IMR-90 (cell line): ENCODE results near the gene PHACTR2. TPM values are rescaled to one million over a fixed set of nuclear protein-coding genes. Genes with fewer than 3 reads are reported as not detected.

ENCODE experiments used
- ATAC-seq: fragments of 200-7000 bp; cut with Tn5 transposase; 2 replicates; pipeline ENCODE4 v1.9.1; 2020; ENCODE audit warnings: low read depth, mild to moderate bottlenecking, moderate library complexity
- BruUV-seq: library from RNA; stranded (reverse); fragments of 400-500 nt; replicated peaks from 2 replicates; lab custom pipeline; 2021; lab: Mats Ljungman, UMichigan
- CTCF ChIA-PET: fragments of 300-600 bp; formaldehyde crosslinking; extraction: SDS; loops from one replicate; lab custom pipeline; 2021; ENCODE audit warnings: antibody characterized with exemption; lab: Yijun Ruan, JAX
- POLR2A ChIA-PET: fragments of 300-600 bp; sonication (Branson Sonifier 250); formaldehyde crosslinking; loops from one replicate; lab custom pipeline; 2022; ENCODE audit warnings: antibody characterized with exemption; ENCODE audit not compliant: unreplicated experiment; lab: Charles Lee
- DNase-seq: peaks from one replicate; pipeline ENCODE4 v3.0.0; 2013
- H2AFZ ChIP-seq: replicated peaks from 2 replicates; pipeline ENCODE3; 2013; ENCODE audit warnings: low read length, mild to moderate bottlenecking; ENCODE audit not compliant: poor library complexity
- H2AK5ac ChIP-seq: 2 replicates; pipeline ENCODE4 v1.6.1; 2013; ENCODE audit warnings: low read depth, low read length, inconsistent platforms
- H2AK9ac ChIP-seq: replicated peaks from 2 replicates; pipeline ENCODE3; 2013; ENCODE audit warnings: mild to moderate bottlenecking, low read depth, low read length, moderate library complexity; ENCODE audit not compliant: poor library complexity
- H2BK120ac ChIP-seq: 2 replicates; pipeline ENCODE4 v1.6.1; 2013; ENCODE audit warnings: low read depth, low read length, inconsistent platforms
- H2BK15ac ChIP-seq: 3 replicates; pipeline ENCODE4 v1.6.1; 2013; ENCODE audit warnings: low read depth, low read length, inconsistent platforms
- H2BK20ac ChIP-seq: 2 replicates; pipeline ENCODE4 v1.6.1; 2013; ENCODE audit warnings: low read depth, mild to moderate bottlenecking, inconsistent platforms, low read length, moderate library complexity
- H2BK5ac ChIP-seq: 2 replicates; pipeline ENCODE4 v1.6.1; 2013; ENCODE audit warnings: mild to moderate bottlenecking, low read depth, low read length, inconsistent platforms; ENCODE audit not compliant: poor library complexity, severe bottlenecking
- H3K14ac ChIP-seq: replicated peaks from 2 replicates; pipeline ENCODE4 v1.6.1; 2013; ENCODE audit warnings: low read depth, low read length, inconsistent platforms
- H3K18ac ChIP-seq: 2 replicates; pipeline ENCODE4 v1.6.1; 2013; ENCODE audit warnings: low read depth, low read length, control low read depth
- H3K23ac ChIP-seq: 2 replicates; pipeline ENCODE4 v1.6.1; 2013; ENCODE audit warnings: low read depth, low read length, inconsistent platforms
- H3K27ac ChIP-seq: 2 replicates; pipeline ENCODE4 v1.5.1; 2013; ENCODE audit warnings: mild to moderate bottlenecking, control low read depth, low read length; ENCODE audit not compliant: insufficient read depth
- H3K27me3 ChIP-seq: 2 replicates; pipeline ENCODE4 v1.6.1; 2013; ENCODE audit warnings: low read length; ENCODE audit not compliant: control insufficient read depth, insufficient read depth
- H3K36me3 ChIP-seq: 2 replicates; pipeline ENCODE4 v1.6.1; 2013; ENCODE audit warnings: low read length, mixed read lengths; ENCODE audit not compliant: control insufficient read depth, insufficient read depth
- H3K4ac ChIP-seq: 2 replicates; pipeline ENCODE4 v1.6.1; 2013; ENCODE audit warnings: low read depth, low read length, inconsistent platforms
- H3K4me1 ChIP-seq: 2 replicates; pipeline ENCODE4 v1.6.1; 2013; ENCODE audit warnings: low read length, mixed read lengths; ENCODE audit not compliant: control insufficient read depth, insufficient read depth
- H3K4me2 ChIP-seq: 2 replicates; pipeline ENCODE4 v1.6.1; 2013; ENCODE audit warnings: low read depth, mild to moderate bottlenecking, control low read depth, low read length, moderate library complexity
- H3K4me3 ChIP-seq: 2 replicates; pipeline ENCODE4 v1.5.1; 2013; ENCODE audit warnings: low read depth, mild to moderate bottlenecking, control low read depth, low read length, moderate library complexity; ENCODE audit not compliant: insufficient read depth
- H3K56ac ChIP-seq: 2 replicates; pipeline ENCODE4 v1.6.1; 2013; ENCODE audit warnings: low read length, inconsistent platforms; ENCODE audit not compliant: insufficient read depth; ENCODE audit errors: extremely low read depth
- H3K79me1 ChIP-seq, 2 experiments: 2 replicates each; pipeline ENCODE4 v1.6.1; 2013; ENCODE audit warnings: low read length in 2 of 2, inconsistent platforms in 1 of 2, low read depth in 1 of 2
- H3K9ac ChIP-seq: 2 replicates; pipeline ENCODE4 v1.6.1; 2013; ENCODE audit warnings: low read depth, low read length, control low read depth
- H3K9me1 ChIP-seq: 2 replicates; pipeline ENCODE4 v1.6.1; 2013; ENCODE audit warnings: low read length, inconsistent platforms; ENCODE audit not compliant: insufficient read depth
- H3K9me3 ChIP-seq: 2 replicates; pipeline ENCODE4 v1.6.1; 2013; ENCODE audit warnings: low read length; ENCODE audit not compliant: control insufficient read depth, insufficient read depth
- H4K20me1 ChIP-seq: 2 replicates; pipeline ENCODE4 v1.6.1; 2013; ENCODE audit warnings: low read length, inconsistent platforms; ENCODE audit not compliant: insufficient read depth
- H4K5ac ChIP-seq: 2 replicates; pipeline ENCODE4 v1.6.1; 2013; ENCODE audit warnings: mild to moderate bottlenecking, low read depth, low read length, control low read depth
- H4K8ac ChIP-seq, 2 experiments: 2 replicates each; pipeline ENCODE4 v1.6.1; 2013; ENCODE audit warnings: low read depth in 2 of 2, low read length in 2 of 2, control low read depth in 1 of 2, inconsistent platforms in 1 of 2
- H4K91ac ChIP-seq: 2 replicates; pipeline ENCODE4 v1.6.1; 2013; ENCODE audit warnings: low read depth, low read length, inconsistent platforms; ENCODE audit not compliant: insufficient read depth
- BHLHE40 ChIP-seq: fragments of 150-350 bp; IDR thresholded peaks from 2 replicates; pipeline ENCODE4 v1.6.1; 2016; ENCODE audit warnings: mild to moderate bottlenecking, low read depth, low read length
- CEBPB ChIP-seq: IDR thresholded peaks from 2 replicates; pipeline ENCODE4 v1.6.1; 2012; ENCODE audit warnings: low read depth, low read length, improper control_type of control experiment
- CHD1 ChIP-seq: IDR thresholded peaks from 2 replicates; pipeline ENCODE4 v1.6.1; 2012; ENCODE audit warnings: low read depth, low read length, improper control_type of control experiment
- FOS ChIP-seq: fragments of 150-350 bp; IDR thresholded peaks from 2 replicates; pipeline ENCODE4 v1.6.1; 2016; ENCODE audit warnings: low read depth, low read length
- MAFK ChIP-seq: IDR thresholded peaks from 2 replicates; pipeline ENCODE4 v1.6.1; 2012; ENCODE audit warnings: low read depth, low read length, improper control_type of control experiment
- MAZ ChIP-seq: IDR thresholded peaks from 2 replicates; pipeline ENCODE4 v1.6.1; 2012; ENCODE audit warnings: low read depth, mild to moderate bottlenecking, low read length, improper control_type of control experiment, moderate library complexity, borderline replicate concordance
- MXI1 ChIP-seq: IDR thresholded peaks from 2 replicates; pipeline ENCODE4 v1.6.1; 2012; ENCODE audit warnings: low read depth, mild to moderate bottlenecking, low read length, moderate library complexity, borderline replicate concordance
- NFE2L2 ChIP-seq: fragments of 150-350 bp; IDR thresholded peaks from 2 replicates; pipeline ENCODE4 v1.6.1; 2016; ENCODE audit warnings: low read depth, mild to moderate bottlenecking, low read length
- POLR2A ChIP-seq: IDR thresholded peaks from 2 replicates; pipeline ENCODE4 v1.6.1; 2012; ENCODE audit warnings: mild to moderate bottlenecking, low read depth, low read length
- RAD21 ChIP-seq: IDR thresholded peaks from 2 replicates; pipeline ENCODE4 v1.6.1; 2012; ENCODE audit warnings: low read length, improper control_type of control experiment
- RCOR1 ChIP-seq: IDR thresholded peaks from 2 replicates; pipeline ENCODE4 v1.6.1; 2012; ENCODE audit warnings: mild to moderate bottlenecking, low read length, improper control_type of control experiment; ENCODE audit not compliant: insufficient replicate concordance
- RFX5 ChIP-seq: IDR thresholded peaks from 2 replicates; pipeline ENCODE4 v1.8.0; 2012; ENCODE audit warnings: low read depth, mild to moderate bottlenecking, low read length, moderate library complexity
- SMC3 ChIP-seq: fragments of 150-350 bp; IDR thresholded peaks from 2 replicates; pipeline ENCODE4 v1.6.1; 2016; ENCODE audit warnings: low read depth, mild to moderate bottlenecking, antibody characterized with exemption, low read length, moderate library complexity
- WGBS, 2 experiments: methylation state at CpG; one replicate each; pipeline versions ENCODE4 v1.1.5 to v1.1.7; 2013; ENCODE audit warnings: missing lambda C conversion rate in 2 of 2; ENCODE audit not compliant: insufficient read length in 1 of 2; ENCODE audit errors: extremely low coverage in 2 of 2; 5-methylcytosine and 5-hydroxymethylcytosine counted together
- dilution Hi-C: fragments of 300-500 bp; cut with HindIII; formaldehyde crosslinking; loops from one replicate; pipeline ENCODE4 v1.14.3; 2018; ENCODE audit warnings: low sequenced_read_pairs; ENCODE audit not compliant: unreplicated experiment
- in situ Hi-C: fragments of 300-500 bp; cut with MboI; formaldehyde crosslinking; loops from 3 replicates; pipeline ENCODE4 v1.14.3; 2019; ENCODE audit warnings: low sequenced_read_pairs, inconsistent platforms, mixed read lengths
- intact Hi-C: fragments of 100-400 bp; cut with micrococcal nuclease; formaldehyde crosslinking; loops from 2 replicates; pipeline ENCODE4 v1.10.0; 2022
- polyA plus RNA-seq, 3 experiments: library from polyadenylated mRNA; depleted of rRNA; stranded (reverse); fragments of >200 nt; gene quantifications; 2 replicates each; pipeline ENCODE4 v1.2.3, GENCODE V29; 2012; ENCODE audit warnings: low replicate concordance in 1 of 3
- total RNA-seq: library from RNA; depleted of rRNA; stranded (reverse); fragments of >200 nt; gene quantifications from 2 replicates; pipeline ENCODE4 v1.2.3, GENCODE V29; 2012
- TF ChIP-seq, protein P1 (sequence below): fragments of 150-350 bp; IDR thresholded peaks from 2 replicates; pipeline ENCODE4 v1.6.1; 2017; ENCODE audit warnings: mild to moderate bottlenecking, antibody characterized with exemption, low read length, low read depth
- TF ChIP-seq, protein P2 (sequence below): fragments of 150-350 bp; IDR thresholded peaks from 2 replicates; pipeline ENCODE4 v1.6.1; 2016; ENCODE audit warnings: low read depth, mild to moderate bottlenecking, low read length, moderate library complexity, borderline replicate concordance
- TF ChIP-seq, protein P3 (sequence below): conservative IDR thresholded peaks from 2 replicates; pipeline ENCODE4 v1.5.1; 2012; ENCODE audit warnings: mild to moderate bottlenecking, low read depth, low read length, improper control_type of control experiment

The PHACTR2 gene
- total and polyA plus RNA-seq, 2 of the 4 experiments (the other 2 are of a cell fraction), result 14.5 to 74.2 TPM

DNA sequence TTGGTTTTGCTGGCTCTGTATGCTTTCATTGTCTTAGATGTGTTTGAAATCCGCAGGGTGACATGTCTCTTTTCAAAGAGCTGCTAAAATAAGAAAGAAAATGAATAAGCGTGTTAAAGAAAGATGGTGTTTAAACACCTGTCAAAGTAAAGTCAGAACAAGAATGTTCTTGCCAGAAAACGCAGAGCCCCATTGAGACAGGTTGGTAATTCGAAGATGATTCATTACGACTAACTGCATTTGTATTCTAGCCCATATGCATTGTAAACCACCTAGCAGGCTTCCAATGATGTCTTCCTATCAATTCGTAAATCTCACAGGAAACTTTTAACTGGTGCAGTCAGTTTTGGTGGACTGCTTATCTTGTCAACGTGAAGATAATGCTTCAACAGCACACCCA is 16.8 kb downstream of the PHACTR2 start:
- Histone ChIP-seq H3K4ac (no peak overlapping the region), H3K23ac (no peak overlapping the region), H2AK9ac (no peak overlapping the region), H3K27ac (no peak overlapping the region), H2BK15ac (no peak overlapping the region), H2BK20ac (no peak overlapping the region), H3K9me3 (no peaks in the 10 kb centered on the region), H3K4me2 (no peak overlapping the region; the same call in 1 of the 2 replicates), H3K14ac (no peak overlapping the region), H3K79me1 (peaks cover 24 to 81% of the 10 kb centered on the region in 2 experiments), H3K4me1 (peaks cover 25% of the 10 kb centered on the region), H4K20me1 (peaks cover 8% of the 10 kb centered on the region; the same call in 1 of the 2 replicates), H3K9me1 (peaks cover 8% of the 10 kb centered on the region; the same call in 1 of the 2 replicates), H2AK5ac (no peak overlapping the region), H2BK120ac (no peak overlapping the region), H4K91ac (no peak overlapping the region), H3K18ac (no peak overlapping the region), H3K56ac (no peak overlapping the region), H4K5ac (no peak overlapping the region), H2BK5ac (no peak overlapping the region), H3K27me3 (no peaks in the 10 kb centered on the region), H3K36me3 (peaks cover 2% of the 10 kb centered on the region; the same call in 1 of the 2 replicates), H3K9ac (no peak overlapping the region), H4K8ac (no peak overlapping the region), H2AFZ (no peak overlapping the region), H3K4me3 (no peak overlapping the region)
- ATAC-seq (no peak), DNase-seq (peak; percentile 45)
- dilution Hi-C loops, result no loop called here
- intact Hi-C loops, result no loop called here
- in situ Hi-C loops, result no loop called here
- no TSS peak for BruUV-seq
- TF ChIP-seq RAD21 (no peak), SMC3 (no peak), FOS (no peak), NFE2L2 (no peak), RCOR1 (no peak), CHD1 (no peak), BHLHE40 (no peak), MXI1 (no peak), RFX5 (no peak), MAFK (no peak), POLR2A (no peak), MAZ (no peak), CEBPB (no peak)
- TF ChIP-seq, protein P1, sequence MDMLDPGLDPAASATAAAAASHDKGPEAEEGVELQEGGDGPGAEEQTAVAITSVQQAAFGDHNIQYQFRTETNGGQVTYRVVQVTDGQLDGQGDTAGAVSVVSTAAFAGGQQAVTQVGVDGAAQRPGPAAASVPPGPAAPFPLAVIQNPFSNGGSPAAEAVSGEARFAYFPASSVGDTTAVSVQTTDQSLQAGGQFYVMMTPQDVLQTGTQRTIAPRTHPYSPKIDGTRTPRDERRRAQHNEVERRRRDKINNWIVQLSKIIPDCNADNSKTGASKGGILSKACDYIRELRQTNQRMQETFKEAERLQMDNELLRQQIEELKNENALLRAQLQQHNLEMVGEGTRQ, result no peak
- TF ChIP-seq, protein P2, sequence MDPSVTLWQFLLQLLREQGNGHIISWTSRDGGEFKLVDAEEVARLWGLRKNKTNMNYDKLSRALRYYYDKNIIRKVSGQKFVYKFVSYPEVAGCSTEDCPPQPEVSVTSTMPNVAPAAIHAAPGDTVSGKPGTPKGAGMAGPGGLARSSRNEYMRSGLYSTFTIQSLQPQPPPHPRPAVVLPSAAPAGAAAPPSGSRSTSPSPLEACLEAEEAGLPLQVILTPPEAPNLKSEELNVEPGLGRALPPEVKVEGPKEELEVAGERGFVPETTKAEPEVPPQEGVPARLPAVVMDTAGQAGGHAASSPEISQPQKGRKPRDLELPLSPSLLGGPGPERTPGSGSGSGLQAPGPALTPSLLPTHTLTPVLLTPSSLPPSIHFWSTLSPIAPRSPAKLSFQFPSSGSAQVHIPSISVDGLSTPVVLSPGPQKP, result no peak
- TF ChIP-seq, protein P3, sequence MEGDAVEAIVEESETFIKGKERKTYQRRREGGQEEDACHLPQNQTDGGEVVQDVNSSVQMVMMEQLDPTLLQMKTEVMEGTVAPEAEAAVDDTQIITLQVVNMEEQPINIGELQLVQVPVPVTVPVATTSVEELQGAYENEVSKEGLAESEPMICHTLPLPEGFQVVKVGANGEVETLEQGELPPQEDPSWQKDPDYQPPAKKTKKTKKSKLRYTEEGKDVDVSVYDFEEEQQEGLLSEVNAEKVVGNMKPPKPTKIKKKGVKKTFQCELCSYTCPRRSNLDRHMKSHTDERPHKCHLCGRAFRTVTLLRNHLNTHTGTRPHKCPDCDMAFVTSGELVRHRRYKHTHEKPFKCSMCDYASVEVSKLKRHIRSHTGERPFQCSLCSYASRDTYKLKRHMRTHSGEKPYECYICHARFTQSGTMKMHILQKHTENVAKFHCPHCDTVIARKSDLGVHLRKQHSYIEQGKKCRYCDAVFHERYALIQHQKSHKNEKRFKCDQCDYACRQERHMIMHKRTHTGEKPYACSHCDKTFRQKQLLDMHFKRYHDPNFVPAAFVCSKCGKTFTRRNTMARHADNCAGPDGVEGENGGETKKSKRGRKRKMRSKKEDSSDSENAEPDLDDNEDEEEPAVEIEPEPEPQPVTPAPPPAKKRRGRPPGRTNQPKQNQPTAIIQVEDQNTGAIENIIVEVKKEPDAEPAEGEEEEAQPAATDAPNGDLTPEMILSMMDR, result no peak
- 100% methylated on average over 1 of the region's 7 CpGs; no CpG with 5 or more reads in 1 of the 2 experiments for whole genome bisulfite sequencing, 2 experiments
- CTCF ChIA-PET, result no interaction called here
- POLR2A ChIA-PET, result no interaction called here
